Gastrocnemius medialis (tissue), 4 donors: ENCODE measurements around the gene TGFB1I1. TPM values are rescaled to one million over a fixed set of nuclear protein-coding genes. Genes with fewer than 3 reads are reported as not detected.
"Not testable (repeated sequence)": the region's sequence is repeated elsewhere in the genome, so short reads cannot be mapped to it uniquely, and the experiment has no call there.

Experiments used
- ATAC-seq, 2 donors: fragments of 150-250 bp; one replicate each; pipeline ENCODE4 v1.9.1; 2016
- DNase-seq, 2 donors: peaks; one replicate each; pipeline ENCODE4 v3.0.0-alpha.2; 2019
- H3K27ac ChIP-seq, 4 donors: fragments of 200-600 bp; sonication (generic); 1 replicate in 1 of 4; 2 replicates in 3 of 4; pipeline ENCODE4 v1.5.1; 2016 to 2018; ENCODE audit warnings: mild to moderate bottlenecking in 2 of 4, moderate library complexity in 1 of 4
- H3K27me3 ChIP-seq, 3 donors: fragments of 200-600 bp; sonication (generic) in 2 of 3; 1 replicate in 1 of 3; 2 replicates in 2 of 3; pipeline versions ENCODE4 v1.5.1 to v1.6.0; 2016 to 2019; ENCODE audit warnings: mild to moderate bottlenecking in 1 of 3, moderate library complexity in 1 of 3
- H3K36me3 ChIP-seq, 2 donors: fragments of 200-600 bp; sonication (generic) in 1 of 2; one replicate each; pipeline ENCODE4 v1.5.1; 2017 to 2018
- H3K4me1 ChIP-seq, 2 donors: fragments of 200-600 bp; sonication (generic) in 1 of 2; one replicate each; pipeline ENCODE4 v1.5.1; 2016 to 2017; ENCODE audit warnings: mild to moderate bottlenecking in 2 of 2
- H3K4me3 ChIP-seq, 4 donors: fragments of 200-600 bp; sonication (generic) in 3 of 4; 1 replicate in 1 of 4; 2 replicates in 3 of 4; pipeline ENCODE4 v1.5.1; 2016 to 2019; ENCODE audit warnings: mild to moderate bottlenecking in 2 of 4
- H3K9me3 ChIP-seq, 3 donors: fragments of 200-600 bp; sonication (generic) in 2 of 3; 1 replicate in 1 of 3; 2 replicates in 2 of 3; pipeline ENCODE4 v1.5.1; 2016 to 2019
- POLR2A ChIP-seq, 2 donors: fragments of 450-650 bp; IDR thresholded peaks; one replicate each; pipeline ENCODE4 v1.6.1; 2017; ENCODE audit warnings: antibody characterized with exemption in 2 of 2, mild to moderate bottlenecking in 2 of 2, moderate library complexity in 2 of 2
- in situ Hi-C, 4 donors: fragments of 200-750 bp; cut with MboI; loops; one replicate each; pipeline versions ENCODE4 v1.15.0 to v1.8.0; 2017; ENCODE audit warnings: low sequenced_read_pairs in 4 of 4
- intact Hi-C: fragments of 100-400 bp; cut with DNase I; formaldehyde crosslinking; loops from one replicate; pipeline ENCODE4 v1.15.1; 2023; ENCODE audit warnings: low total_unique reads
- total RNA-seq, 4 donors: library from RNA; depleted of rRNA; stranded (reverse); fragments of >200 nt; gene quantifications; one replicate each; pipeline versions ENCODE4 v1.1.0 to v1.2.3, GENCODE V29; 2016
- TF ChIP-seq, protein P1 (sequence below), 5 experiments: fragments of 450-650 bp in 3 of 5; fragments of 200-600 bp in 2 of 5; sonication (generic) in 2 of 5; IDR thresholded peaks in 4 of 5; conservative IDR thresholded peaks in 1 of 5; 1 replicate in 4 of 5; 2 replicates in 1 of 5; pipeline ENCODE4 v1.5.1; 2016 to 2019; ENCODE audit warnings: antibody characterized with exemption in 5 of 5, mild to moderate bottlenecking in 3 of 5, moderate library complexity in 3 of 5

TGFB1I1 gene
- total RNA-seq, 4 donors from 2014 or later = 4.6 to 14.4 (median 7.4) TPM

DNA sequence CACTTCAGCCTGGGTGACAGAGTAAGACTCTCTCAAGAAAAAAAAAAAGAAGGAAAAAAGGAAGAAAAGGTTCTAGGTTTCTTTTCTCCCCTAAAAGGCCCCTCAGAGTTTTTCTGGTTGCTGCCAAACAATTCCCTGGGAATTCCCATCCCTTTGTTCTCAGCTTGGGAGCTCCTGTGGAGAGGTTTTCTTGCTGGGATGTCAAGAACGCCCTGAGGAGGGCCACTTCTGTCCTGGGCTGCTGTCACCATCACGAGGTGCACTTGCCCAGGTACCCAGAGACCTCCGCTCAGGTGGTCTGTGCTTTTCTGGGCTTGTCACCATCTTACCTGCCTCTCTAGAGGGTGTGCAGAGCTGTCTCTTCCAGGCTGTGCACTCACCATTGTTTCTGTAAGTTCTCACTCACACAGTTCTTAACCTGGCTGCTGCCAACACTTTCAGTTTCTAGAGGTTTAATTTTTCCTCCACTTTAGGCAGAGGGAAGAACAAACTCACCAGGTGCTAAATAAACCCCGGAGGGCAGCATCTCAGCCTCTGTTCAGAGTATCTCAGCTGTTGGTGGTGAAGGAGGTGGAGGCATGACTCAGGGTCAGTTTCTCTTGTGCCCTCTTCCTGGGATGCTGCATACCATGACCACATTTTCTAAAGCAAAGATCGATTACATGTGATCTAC lies 41.4 kb upstream of the TGFB1I1 start:
- Histone ChIP-seq H3K36me3 (peaks cover 0 to 8% of the 10 kb centered on the region in 2 donors), H3K27me3 (no peaks in the 10 kb centered on the region), H3K27ac (peak overlapping the region; percentile 92 to 100 (median 98)), H3K4me1 (peaks cover 50 to 54% of the 10 kb centered on the region in 2 donors), H3K4me3 (no peak overlapping the region), H3K9me3 (no peaks in the 10 kb centered on the region)
- intact Hi-C loops = no loop called here
- DNase-seq (peak in 1 of 2 donors; percentile 22), ATAC-seq (no peak)
- in situ Hi-C loops = loop anchor here in 2 of 4 donors (25.0 kb wide), 2 partner anchors 443 to 468 kb away; partner anchors contain the start of genes HSD3B7 (in 1 of the 2) and SETD1A (in 1 of the 2)
- TF ChIP-seq, protein P1, sequence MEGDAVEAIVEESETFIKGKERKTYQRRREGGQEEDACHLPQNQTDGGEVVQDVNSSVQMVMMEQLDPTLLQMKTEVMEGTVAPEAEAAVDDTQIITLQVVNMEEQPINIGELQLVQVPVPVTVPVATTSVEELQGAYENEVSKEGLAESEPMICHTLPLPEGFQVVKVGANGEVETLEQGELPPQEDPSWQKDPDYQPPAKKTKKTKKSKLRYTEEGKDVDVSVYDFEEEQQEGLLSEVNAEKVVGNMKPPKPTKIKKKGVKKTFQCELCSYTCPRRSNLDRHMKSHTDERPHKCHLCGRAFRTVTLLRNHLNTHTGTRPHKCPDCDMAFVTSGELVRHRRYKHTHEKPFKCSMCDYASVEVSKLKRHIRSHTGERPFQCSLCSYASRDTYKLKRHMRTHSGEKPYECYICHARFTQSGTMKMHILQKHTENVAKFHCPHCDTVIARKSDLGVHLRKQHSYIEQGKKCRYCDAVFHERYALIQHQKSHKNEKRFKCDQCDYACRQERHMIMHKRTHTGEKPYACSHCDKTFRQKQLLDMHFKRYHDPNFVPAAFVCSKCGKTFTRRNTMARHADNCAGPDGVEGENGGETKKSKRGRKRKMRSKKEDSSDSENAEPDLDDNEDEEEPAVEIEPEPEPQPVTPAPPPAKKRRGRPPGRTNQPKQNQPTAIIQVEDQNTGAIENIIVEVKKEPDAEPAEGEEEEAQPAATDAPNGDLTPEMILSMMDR (IDR thresholded peaks at IDR 0.05 in 4 of 5, conservative IDR thresholded peaks at IDR 0.05 in 1 of 5) = no peak
- no peak for TF ChIP-seq POLR2A (IDR thresholded peaks at IDR 0.05)

DNA sequence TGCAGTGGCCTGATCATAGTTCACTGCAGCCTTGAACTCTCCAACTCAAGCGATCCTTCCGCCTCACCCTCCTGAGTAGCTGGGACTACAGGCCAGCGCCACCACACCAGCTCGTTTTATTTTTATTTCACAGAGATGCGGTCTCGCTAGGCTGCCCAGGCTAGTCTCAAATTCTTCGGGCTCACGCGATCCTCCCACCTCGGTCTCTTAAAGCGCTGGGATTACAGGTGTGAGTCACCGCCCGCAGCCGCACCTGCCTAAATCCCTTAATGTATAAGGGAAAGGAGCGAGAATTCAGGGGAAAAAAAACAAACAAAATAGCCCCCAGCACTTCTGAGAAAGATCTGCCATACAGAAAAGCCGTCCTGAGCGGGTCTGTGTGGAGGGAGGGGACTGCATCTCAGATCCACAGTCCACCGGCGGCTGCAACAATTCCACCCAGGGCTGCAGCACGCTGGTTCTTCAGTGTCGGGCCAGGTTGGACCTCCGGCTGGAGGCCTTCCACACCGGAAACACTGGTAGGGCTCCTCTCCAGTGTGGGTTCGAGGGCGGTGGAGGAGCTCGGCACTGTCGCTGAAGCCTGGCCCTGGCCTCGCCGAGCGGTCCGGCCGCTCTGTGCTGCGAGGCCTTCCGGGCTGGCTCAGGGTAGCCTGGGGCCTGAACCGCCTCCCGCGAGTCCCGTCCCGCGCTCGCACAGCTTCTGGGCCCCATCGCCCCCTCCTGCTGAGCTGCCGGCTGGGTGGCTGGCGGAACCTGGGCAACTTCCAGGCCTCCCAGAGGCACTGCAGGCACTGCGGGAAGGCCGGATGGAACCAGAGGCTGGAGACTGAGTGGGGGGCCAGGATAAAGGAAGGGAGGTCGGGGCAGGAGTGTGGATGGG lies 36.4 kb upstream of the TGFB1I1 start:
- Histone ChIP-seq H3K36me3 (no peaks in the 10 kb centered on the region), H3K4me3 (no peak overlapping the region), H3K4me1 (peaks cover 28% of the 10 kb centered on the region in 2 donors), H3K27me3 (no peaks in the 10 kb centered on the region), H3K9me3 (no peaks in the 10 kb centered on the region), H3K27ac (no peak overlapping the region)
- DNase-seq (peak in 1 of 2 donors; percentile 12), ATAC-seq (no peak)
- intact Hi-C loops = no loop called here
- in situ Hi-C loops = loop anchor here in 2 of 4 donors (25.0 kb wide), 2 partner anchors 448 to 473 kb away; partner anchors contain the start of genes HSD3B7 (in 1 of the 2) and SETD1A (in 1 of the 2)
- TF ChIP-seq, protein P1 (IDR thresholded peaks at IDR 0.05 in 4 of 5, conservative IDR thresholded peaks at IDR 0.05 in 1 of 5) = no peak
- no peak for TF ChIP-seq POLR2A (IDR thresholded peaks at IDR 0.05)

DNA sequence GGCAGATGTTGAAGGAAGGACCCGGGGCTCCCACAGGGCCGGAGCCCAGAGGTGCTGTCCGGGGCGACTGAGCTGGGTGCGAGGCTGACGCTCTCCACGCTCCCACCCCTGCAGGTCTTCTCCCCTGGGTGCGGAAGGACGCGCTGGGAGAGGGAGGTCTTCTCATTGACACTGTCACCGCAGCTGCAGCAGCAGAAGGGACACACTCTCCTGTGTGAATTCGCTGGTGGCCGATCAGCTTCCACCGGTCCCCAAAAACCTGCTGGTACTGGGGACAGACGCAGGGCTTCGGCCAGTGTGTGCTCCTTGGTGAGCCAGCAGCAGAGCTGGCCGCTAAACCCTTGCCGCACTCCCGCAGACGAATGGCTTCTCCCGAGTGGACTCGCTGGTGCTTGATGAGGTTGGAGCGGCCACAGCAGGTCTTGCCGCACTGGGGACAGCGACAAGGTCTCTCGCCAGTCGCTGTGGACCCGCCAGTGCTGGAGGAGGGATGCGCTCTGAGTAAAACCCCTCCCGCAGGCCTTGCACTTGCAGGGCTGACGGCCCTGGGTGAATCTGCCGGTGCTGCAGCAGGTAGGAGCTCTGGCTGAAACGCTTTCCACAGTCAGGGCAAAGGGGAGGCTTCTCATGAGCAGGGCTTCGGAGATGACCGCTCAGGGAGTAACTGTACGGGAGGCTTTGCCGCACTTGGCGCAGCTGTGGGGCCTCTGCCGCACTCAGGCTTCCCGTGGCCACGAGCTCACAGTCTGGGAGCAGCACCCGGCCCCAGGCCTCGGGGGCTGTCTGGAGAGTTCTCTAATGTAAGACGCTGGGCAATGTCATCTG lies 35.5 kb upstream of the TGFB1I1 start:
- Histone ChIP-seq H3K9me3 (no peaks in the 10 kb centered on the region), H3K27me3 (no peaks in the 10 kb centered on the region), H3K4me3 (no peak overlapping the region), H3K36me3 (no peaks in the 10 kb centered on the region), H3K27ac (no peak overlapping the region), H3K4me1 (peaks cover 20 to 24% of the 10 kb centered on the region in 2 donors)
- ATAC-seq (no peak), DNase-seq (peak in 1 of 2 donors; percentile 12)
- in situ Hi-C loops (loop anchor here in 2 of 4 donors (25.0 kb wide), 2 partner anchors 449 to 474 kb away; partner anchors contain the start of genes HSD3B7 (in 1 of the 2) and SETD1A (in 1 of the 2)), intact Hi-C loops (no loop called here)
- TF ChIP-seq, protein P1 (IDR thresholded peaks at IDR 0.05 in 4 of 5, conservative IDR thresholded peaks at IDR 0.05 in 1 of 5) = no peak
- TF ChIP-seq POLR2A (IDR thresholded peaks at IDR 0.05) = no peak

DNA sequence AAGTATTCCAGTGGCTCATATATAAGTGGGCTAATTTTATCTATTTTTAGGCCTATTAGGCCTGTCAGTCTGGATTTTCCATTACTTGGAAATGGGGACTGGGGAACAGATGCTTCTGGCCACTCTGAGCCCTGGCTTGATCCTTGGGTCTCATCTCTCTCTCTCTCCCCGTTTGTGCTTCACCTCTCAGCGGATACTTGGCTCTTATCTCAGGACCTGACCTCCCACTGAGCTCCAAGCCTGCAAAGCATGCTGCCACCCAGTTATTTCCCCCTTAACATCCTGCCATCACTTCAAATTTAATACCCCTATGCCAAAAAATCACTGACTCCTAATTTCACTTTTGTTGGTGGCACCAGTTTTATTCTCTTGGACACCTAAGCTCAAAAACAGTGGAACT lies 33.5 kb upstream of the TGFB1I1 start:
- H3K27ac ChIP-seq = peak overlapping the region; percentile 65 to 94 (median 79)
- in situ Hi-C loops = loop anchor here in 2 of 4 donors (25.0 kb wide), 2 partner anchors 451 to 476 kb away; partner anchors contain the start of genes HSD3B7 (in 1 of the 2) and SETD1A (in 1 of the 2)

DNA sequence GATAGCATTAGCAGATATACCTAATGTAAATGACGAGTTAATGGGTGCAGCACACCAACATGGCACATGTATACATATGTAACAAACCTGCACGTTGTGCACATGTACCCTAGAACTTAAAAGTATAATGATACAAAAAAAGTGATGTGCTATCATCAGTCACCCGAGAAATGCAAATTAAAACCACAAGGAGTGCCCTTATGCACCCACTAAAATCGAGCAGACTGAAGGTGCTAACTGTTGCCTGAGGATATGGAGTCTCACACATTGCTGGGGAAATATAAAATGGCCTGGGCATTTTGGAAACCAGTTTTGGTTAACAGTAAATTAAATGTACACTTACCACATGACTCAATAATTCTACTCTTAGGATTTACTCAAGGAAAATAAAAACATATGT lies 32.9 kb upstream of the TGFB1I1 start:
- peak overlapping the region; percentile 87 to 99 (median 96) for H3K27ac ChIP-seq
- DNase-seq, H3K36me3 ChIP-seq, H3K4me3 ChIP-seq, H3K9me3 ChIP-seq, ATAC-seq, intact Hi-C loops, H3K27me3 ChIP-seq: not testable (repeated sequence)
- H3K4me1 ChIP-seq = peaks cover 19 to 21% of the 10 kb centered on the region in 2 donors
- in situ Hi-C loops = loop anchor here in 2 of 4 donors (25.0 kb wide), 2 partner anchors 452 to 477 kb away; partner anchors contain the start of genes HSD3B7 (in 1 of the 2) and SETD1A (in 1 of the 2)

More for the DNA sequence above, 33.5 kb upstream of the TGFB1I1 start:
- ATAC-seq (no peak), DNase-seq (no peak)
- no peak for TF ChIP-seq POLR2A (IDR thresholded peaks at IDR 0.05)
- TF ChIP-seq, protein P1 (IDR thresholded peaks at IDR 0.05 in 4 of 5, conservative IDR thresholded peaks at IDR 0.05 in 1 of 5) = no peak
- no peaks in the 10 kb centered on the region for H3K36me3 ChIP-seq
- H3K9me3 ChIP-seq = no peaks in the 10 kb centered on the region
- peaks cover 19 to 20% of the 10 kb centered on the region in 2 donors for H3K4me1 ChIP-seq
- H3K4me3 ChIP-seq = no peak overlapping the region
- intact Hi-C loops = no loop called here
- no peaks in the 10 kb centered on the region for H3K27me3 ChIP-seq
